Mesendoderm (in vitro differentiated cells): Measurements from ENCODE around the gene ZNF521.

Experiments used
- DNase-seq: peaks from one replicate; pipeline ENCODE4 v3.0.0; 2013
- H2AK5ac ChIP-seq: 2 replicates; pipeline ENCODE4 v1.6.1; 2013; ENCODE audit warnings: low read length, inconsistent platforms
- H2BK120ac ChIP-seq: 2 replicates; pipeline ENCODE4 v1.6.1; 2013; ENCODE audit warnings: low read depth, mild to moderate bottlenecking, low read length, moderate library complexity, mixed read lengths
- H2BK15ac ChIP-seq: replicated peaks from 2 replicates; pipeline ENCODE4 v1.6.1; 2013; ENCODE audit warnings: low read depth, mild to moderate bottlenecking, moderate library complexity
- H2BK5ac ChIP-seq: 2 replicates; pipeline ENCODE4 v1.6.1; 2013; ENCODE audit warnings: low read length, inconsistent platforms
- H3K18ac ChIP-seq: 2 replicates; pipeline ENCODE4 v1.6.1; 2013; ENCODE audit warnings: mild to moderate bottlenecking, low read length, mixed read lengths
- H3K23ac ChIP-seq: one replicate; pipeline ENCODE4 v1.6.1; 2013; ENCODE audit warnings: low read length
- H3K27ac ChIP-seq: 2 replicates; pipeline ENCODE4 v1.5.1; 2013; ENCODE audit warnings: low read depth, mild to moderate bottlenecking, inconsistent platforms, low read length, moderate library complexity
- H3K27me3 ChIP-seq: 2 replicates; pipeline ENCODE4 v1.6.1; 2013; ENCODE audit warnings: low read length, control low read depth, mild to moderate bottlenecking, inconsistent platforms; ENCODE audit not compliant: insufficient read depth, poor library complexity
- H3K36me3 ChIP-seq: 2 replicates; pipeline ENCODE4 v1.6.1; 2013; ENCODE audit warnings: low read length, inconsistent platforms; ENCODE audit not compliant: control insufficient read depth, insufficient read depth
- H3K4ac ChIP-seq: one replicate; pipeline ENCODE4 v1.6.1; 2013; ENCODE audit warnings: low read depth, mild to moderate bottlenecking, low read length, moderate library complexity
- H3K4me1 ChIP-seq: 2 replicates; pipeline ENCODE4 v1.6.1; 2013; ENCODE audit warnings: low read depth, low read length, inconsistent platforms; ENCODE audit not compliant: control insufficient read depth
- H3K4me2 ChIP-seq: 2 replicates; pipeline ENCODE4 v1.6.1; 2013; ENCODE audit warnings: low read length
- H3K4me3 ChIP-seq: 2 replicates; pipeline ENCODE4 v1.5.1; 2013; ENCODE audit warnings: mild to moderate bottlenecking, low read length
- H3K56ac ChIP-seq: one replicate; pipeline ENCODE4 v1.6.1; 2013; ENCODE audit warnings: low read length
- H3K79me1 ChIP-seq: 2 replicates; pipeline ENCODE4 v1.6.1; 2013; ENCODE audit warnings: low read length, inconsistent platforms
- H3K79me2 ChIP-seq: 2 replicates; pipeline ENCODE4 v1.6.1; 2013; ENCODE audit warnings: mild to moderate bottlenecking, low read length; ENCODE audit not compliant: control insufficient read depth, insufficient read depth
- H3K9ac ChIP-seq: 2 replicates; pipeline ENCODE4 v1.6.1; 2013; ENCODE audit warnings: low read length, inconsistent platforms
- H4K5ac ChIP-seq: one replicate; pipeline ENCODE4 v1.6.1; 2013; ENCODE audit warnings: low read length
- H4K8ac ChIP-seq: one replicate; pipeline ENCODE4 v1.6.1; 2013; ENCODE audit warnings: low read depth, mild to moderate bottlenecking, control low read depth, low read length, moderate library complexity
- WGBS: extraction: QIAGEN DNeasy Blood & Tissue Kit; methylation state at CpG from one replicate; pipeline ENCODE4 v1.1.7; 2013; ENCODE audit warnings: low lambda C conversion rate, missing lambda C conversion rate; ENCODE audit not compliant: insufficient coverage; ENCODE audit errors: extremely low coverage; 5-methylcytosine and 5-hydroxymethylcytosine counted together

Gene ZNF521

GRCh38 chr18:25314838-25315190 lies 37.2 kb downstream of the ZNF521 start:
- Histone ChIP-seq H3K27me3 (no peaks in the 10 kb centered on the region), H3K4me2 (no peak overlapping the region), H4K8ac (no peak overlapping the region), H3K27ac (no peak overlapping the region), H3K79me1 (no peaks in the 10 kb centered on the region), H2BK120ac (no peak overlapping the region), H2BK5ac (no peak overlapping the region), H3K4me3 (no peak overlapping the region), H3K56ac (no peak overlapping the region), H3K79me2 (no peaks in the 10 kb centered on the region), H4K5ac (no peak overlapping the region), H3K36me3 (no peaks in the 10 kb centered on the region), H3K18ac (no peak overlapping the region), H2BK15ac (no peak overlapping the region), H3K4me1 (no peaks in the 10 kb centered on the region), H3K23ac (no peak overlapping the region), H3K4ac (no peak overlapping the region), H3K9ac (no peak overlapping the region), H2AK5ac (no peak overlapping the region)
- no peak for DNase-seq

DNA sequence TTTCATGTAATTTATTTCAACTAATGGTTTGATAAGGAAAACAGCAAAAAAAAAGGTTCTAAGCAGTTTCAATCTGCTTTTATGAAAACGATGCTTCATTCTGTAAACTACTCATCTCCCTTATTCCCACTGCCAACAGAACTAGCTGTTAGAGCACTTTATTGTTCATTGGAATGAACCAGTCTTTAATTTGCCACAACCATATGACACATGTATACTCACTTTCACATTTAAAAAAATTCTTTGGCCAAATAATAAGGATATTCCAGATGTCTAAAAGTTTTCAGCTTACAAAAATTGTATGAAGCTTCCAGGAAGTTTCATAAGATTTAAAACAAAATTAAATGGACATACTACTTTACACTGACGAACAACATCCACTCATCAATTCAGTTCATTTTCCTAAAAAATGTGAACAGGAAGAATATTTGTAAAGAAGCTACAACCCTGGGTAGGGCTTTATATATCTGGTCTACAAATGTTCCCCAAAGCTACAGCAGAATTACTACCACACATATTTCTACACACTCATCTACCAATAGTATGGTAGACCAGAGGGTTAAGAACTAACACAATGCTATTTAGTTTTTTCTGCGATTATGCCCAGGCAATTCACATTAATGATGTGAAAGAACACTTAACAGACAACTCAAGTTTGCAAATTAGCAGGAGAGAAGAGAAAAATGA lies 37.7 kb downstream of the ZNF521 start:
- no peak overlapping the region for H3K4me3 ChIP-seq
- no peak overlapping the region for H2BK120ac ChIP-seq
- H4K8ac ChIP-seq: no peak overlapping the region
- no peak overlapping the region for H3K4me2 ChIP-seq
- no peaks in the 10 kb centered on the region for H3K4me1 ChIP-seq
- H3K23ac ChIP-seq: no peak overlapping the region
- WGBS: no CpG with 5 or more reads among the region's 3 CpGs
- no peak overlapping the region for H3K27ac ChIP-seq
- no peak overlapping the region for H2BK5ac ChIP-seq
- no peak overlapping the region for H3K9ac ChIP-seq
- H4K5ac ChIP-seq: no peak overlapping the region
- no peak overlapping the region for H3K4ac ChIP-seq
- DNase-seq: no peak
- no peaks in the 10 kb centered on the region for H3K79me2 ChIP-seq
- H3K79me1 ChIP-seq: no peaks in the 10 kb centered on the region
- no peak overlapping the region for H3K18ac ChIP-seq
- no peak overlapping the region for H2BK15ac ChIP-seq
- H3K56ac ChIP-seq: no peak overlapping the region
- no peaks in the 10 kb centered on the region for H3K36me3 ChIP-seq
- no peaks in the 10 kb centered on the region for H3K27me3 ChIP-seq
- no peak overlapping the region for H2AK5ac ChIP-seq

DNA sequence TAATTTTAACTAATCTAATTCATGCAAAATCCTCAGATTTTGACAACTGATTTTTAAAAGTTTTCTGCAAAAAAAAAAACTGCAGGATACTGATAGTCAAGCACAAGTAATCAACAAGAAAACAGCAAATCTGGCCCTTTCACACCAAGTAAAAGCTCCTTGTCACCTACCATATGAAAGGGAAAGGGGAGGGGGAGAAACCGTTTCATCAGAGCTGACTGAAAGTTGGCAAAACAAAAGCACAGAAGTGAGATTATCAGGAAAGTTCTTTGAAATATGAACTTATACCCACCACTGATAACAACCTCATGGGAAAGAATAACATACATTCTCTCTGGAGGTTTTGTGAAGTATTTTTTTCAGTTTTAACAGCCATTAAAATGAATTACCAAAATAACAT lies 38.7 kb downstream of the ZNF521 start:
- no peaks in the 10 kb centered on the region for H3K4me1 ChIP-seq
- no CpG with 5 or more reads among the region's 1 CpG for WGBS

DNA sequence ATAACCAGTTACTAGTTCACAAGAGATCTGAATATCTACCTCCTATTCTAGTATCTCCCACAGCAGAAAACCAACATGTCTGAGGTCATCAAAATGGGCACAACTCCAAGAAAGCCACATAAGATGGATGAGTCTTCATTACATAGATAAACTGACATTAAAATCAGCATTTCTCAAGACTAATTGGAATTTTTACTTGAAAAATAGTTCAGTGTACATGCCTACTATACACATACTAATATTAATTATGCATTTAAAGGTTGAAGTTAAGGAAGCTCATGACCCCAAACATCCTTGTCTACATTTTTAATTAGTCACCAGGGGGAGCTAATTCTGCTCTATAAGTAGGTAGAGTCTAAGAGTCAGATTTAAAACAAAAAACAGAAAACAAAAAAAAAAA lies 41.9 kb downstream of the ZNF521 start:
- DNase-seq: peak; percentile 34
- Histone ChIP-seq H3K79me2 (no peaks in the 10 kb centered on the region), H3K4ac (no peak overlapping the region), H3K4me2 (no peak overlapping the region), H4K8ac (no peak overlapping the region), H3K79me1 (peaks cover 2% of the 10 kb centered on the region), H2BK15ac (no peak overlapping the region), H3K27ac (no peak overlapping the region), H3K18ac (no peak overlapping the region), H3K23ac (no peak overlapping the region), H2BK5ac (no peak overlapping the region), H3K27me3 (no peaks in the 10 kb centered on the region), H3K9ac (no peak overlapping the region), H3K4me3 (no peak overlapping the region), H3K56ac (no peak overlapping the region), H3K36me3 (no peaks in the 10 kb centered on the region), H3K4me1 (no peaks in the 10 kb centered on the region), H2BK120ac (no peak overlapping the region), H2AK5ac (no peak overlapping the region), H4K5ac (no peak overlapping the region)

More for the DNA sequence above, 38.7 kb downstream of the ZNF521 start:
- H2BK15ac ChIP-seq: no peak overlapping the region
- H3K18ac ChIP-seq: no peak overlapping the region
- H3K27me3 ChIP-seq: no peaks in the 10 kb centered on the region
- no peak overlapping the region for H2BK5ac ChIP-seq
- H3K23ac ChIP-seq: no peak overlapping the region
- H3K4ac ChIP-seq: no peak overlapping the region
- H3K9ac ChIP-seq: no peak overlapping the region
- H2AK5ac ChIP-seq: no peak overlapping the region
- no peak overlapping the region for H3K4me2 ChIP-seq
- H4K8ac ChIP-seq: no peak overlapping the region
- H3K27ac ChIP-seq: no peak overlapping the region
- H3K36me3 ChIP-seq: no peaks in the 10 kb centered on the region
- H3K79me1 ChIP-seq: peaks cover 2% of the 10 kb centered on the region
- H3K56ac ChIP-seq: no peak overlapping the region
- H2BK120ac ChIP-seq: no peak overlapping the region
- no peaks in the 10 kb centered on the region for H3K79me2 ChIP-seq
- H3K4me3 ChIP-seq: no peak overlapping the region
- no peak overlapping the region for H4K5ac ChIP-seq
- peak; percentile 19 for DNase-seq

DNA sequence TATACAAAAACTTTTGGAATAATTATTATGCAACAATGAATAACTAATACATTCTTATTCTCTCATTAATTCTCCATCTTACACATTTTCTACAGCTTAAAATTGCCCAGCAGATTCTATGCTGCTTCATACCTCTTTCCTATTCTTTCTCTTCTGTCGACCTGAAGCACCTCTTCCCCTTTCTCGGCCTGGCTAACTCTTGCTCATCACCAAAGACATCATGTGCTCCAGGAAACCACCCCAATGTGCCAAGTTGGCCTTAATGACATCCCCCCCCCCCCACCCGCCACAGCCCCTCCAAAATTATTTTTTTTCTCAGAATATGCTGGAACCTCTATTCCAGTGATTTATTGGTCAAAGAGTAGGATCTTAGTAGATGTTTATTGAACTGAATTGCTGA lies 43.6 kb downstream of the ZNF521 start:
- no peak overlapping the region for H4K8ac ChIP-seq
- no peaks in the 10 kb centered on the region for H3K4me1 ChIP-seq
- H2BK120ac ChIP-seq: no peak overlapping the region
- no peak overlapping the region for H2BK5ac ChIP-seq
- no peak overlapping the region for H2AK5ac ChIP-seq
- DNase-seq: no peak
- H3K23ac ChIP-seq: no peak overlapping the region
- no peaks in the 10 kb centered on the region for H3K79me2 ChIP-seq
- no peak overlapping the region for H4K5ac ChIP-seq
- no peak overlapping the region for H3K18ac ChIP-seq
- no peak overlapping the region for H3K4me2 ChIP-seq
- H3K56ac ChIP-seq: no peak overlapping the region
- H3K27me3 ChIP-seq: no peaks in the 10 kb centered on the region
- no peak overlapping the region for H2BK15ac ChIP-seq
- H3K27ac ChIP-seq: no peak overlapping the region
- no peaks in the 10 kb centered on the region for H3K36me3 ChIP-seq
- peaks cover 2% of the 10 kb centered on the region for H3K79me1 ChIP-seq
- no peak overlapping the region for H3K9ac ChIP-seq
- no peak overlapping the region for H3K4ac ChIP-seq
- no peak overlapping the region for H3K4me3 ChIP-seq
- no CpG with 5 or more reads among the region's 3 CpGs for WGBS

- no peak for DNase-seq
- no peak overlapping the region for H3K27ac ChIP-seq
- H3K27me3 ChIP-seq: no peaks in the 10 kb centered on the region
- WGBS: no CpG with 5 or more reads among the region's 1 CpG
- H3K79me1 ChIP-seq: peaks cover 2% of the 10 kb centered on the region
- H3K23ac ChIP-seq: no peak overlapping the region
- H3K4me2 ChIP-seq: no peak overlapping the region
- H4K8ac ChIP-seq: no peak overlapping the region
- no peaks in the 10 kb centered on the region for H3K4me1 ChIP-seq
- H3K4ac ChIP-seq: no peak overlapping the region
- H3K9ac ChIP-seq: no peak overlapping the region
- no peak overlapping the region for H3K4me3 ChIP-seq
- no peak overlapping the region for H2BK5ac ChIP-seq
- no peak overlapping the region for H2BK15ac ChIP-seq
- H3K79me2 ChIP-seq: no peaks in the 10 kb centered on the region
- no peak overlapping the region for H3K18ac ChIP-seq
- H2AK5ac ChIP-seq: no peak overlapping the region
- no peaks in the 10 kb centered on the region for H3K36me3 ChIP-seq
- H4K5ac ChIP-seq: no peak overlapping the region
- H3K56ac ChIP-seq: no peak overlapping the region
- H2BK120ac ChIP-seq: no peak overlapping the region
These were observed 44.8 kb downstream of the ZNF521 start for GRCh38 chr18:25307192-25307591.
